ENCODE measurements around the gene ERH. TPM values are rescaled to one million over a fixed set of nuclear protein-coding genes. Genes with fewer than 3 reads are reported as not detected.

The ERH gene
- total RNA-seq, 1 experiment from 2014 or later: 150 TPM

DNA sequence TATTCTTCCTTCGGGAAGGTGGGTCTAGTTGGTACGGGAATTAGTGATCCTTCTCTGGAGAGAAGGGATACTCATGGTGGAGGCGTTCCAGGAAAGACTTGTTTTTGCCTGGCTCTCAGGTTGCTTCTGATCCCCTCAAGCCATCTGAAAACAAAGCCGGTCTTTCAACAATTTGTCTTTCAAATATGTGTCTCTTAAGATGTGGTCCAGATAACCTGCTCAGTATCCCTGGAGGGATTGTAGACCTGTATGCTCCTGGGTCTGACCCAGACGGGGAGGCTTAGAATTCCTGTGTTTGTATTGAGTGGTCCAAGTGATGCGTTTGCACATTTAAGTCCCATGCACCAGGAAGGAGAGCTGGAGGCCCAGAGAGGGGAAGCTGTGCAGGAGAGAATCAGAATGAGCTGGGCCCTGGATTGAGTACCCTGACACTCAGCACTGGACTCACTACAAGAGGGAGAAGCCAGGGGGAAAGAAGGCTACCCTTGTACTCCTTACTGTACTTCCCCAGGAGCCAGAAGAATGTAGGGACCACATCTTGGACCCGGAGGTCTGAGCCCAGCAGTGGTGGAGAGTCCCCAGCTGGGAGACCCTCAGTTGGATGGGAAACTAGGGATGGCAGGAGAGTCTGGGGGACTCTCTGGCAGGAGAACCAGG is 40.4 kb downstream of the ERH start:
- Histone ChIP-seq H3K36me3 (no peaks in the 10 kb centered on the region), H3K27ac (no peak overlapping the region), H3K27me3 (replicated peaks) (no peaks in the 10 kb centered on the region), H3K9me3 (replicated peaks) (no peaks in the 10 kb centered on the region), H3K4me1 (replicated peaks) (no peaks in the 10 kb centered on the region), H3K4me3 (no peak overlapping the region)
- no peak for DNase-seq (ENCODE audit: low read depth in 1 of 2, low spot score in 2 of 2)

- no peaks in the 10 kb centered on the region for H3K27me3 ChIP-seq (replicated peaks)
- H3K4me1 ChIP-seq (replicated peaks): no peaks in the 10 kb centered on the region
- H3K27ac ChIP-seq: no peak overlapping the region
- no peaks in the 10 kb centered on the region for H3K36me3 ChIP-seq
- H3K9me3 ChIP-seq (replicated peaks): no peaks in the 10 kb centered on the region
- H3K4me3 ChIP-seq: no peak overlapping the region
- DNase-seq (ENCODE audit: low read depth in 1 of 2, low spot score in 2 of 2): no peak
Observed at GRCh38 chr14:69356903-69357543, 41.1 kb downstream of the ERH start.

DNA sequence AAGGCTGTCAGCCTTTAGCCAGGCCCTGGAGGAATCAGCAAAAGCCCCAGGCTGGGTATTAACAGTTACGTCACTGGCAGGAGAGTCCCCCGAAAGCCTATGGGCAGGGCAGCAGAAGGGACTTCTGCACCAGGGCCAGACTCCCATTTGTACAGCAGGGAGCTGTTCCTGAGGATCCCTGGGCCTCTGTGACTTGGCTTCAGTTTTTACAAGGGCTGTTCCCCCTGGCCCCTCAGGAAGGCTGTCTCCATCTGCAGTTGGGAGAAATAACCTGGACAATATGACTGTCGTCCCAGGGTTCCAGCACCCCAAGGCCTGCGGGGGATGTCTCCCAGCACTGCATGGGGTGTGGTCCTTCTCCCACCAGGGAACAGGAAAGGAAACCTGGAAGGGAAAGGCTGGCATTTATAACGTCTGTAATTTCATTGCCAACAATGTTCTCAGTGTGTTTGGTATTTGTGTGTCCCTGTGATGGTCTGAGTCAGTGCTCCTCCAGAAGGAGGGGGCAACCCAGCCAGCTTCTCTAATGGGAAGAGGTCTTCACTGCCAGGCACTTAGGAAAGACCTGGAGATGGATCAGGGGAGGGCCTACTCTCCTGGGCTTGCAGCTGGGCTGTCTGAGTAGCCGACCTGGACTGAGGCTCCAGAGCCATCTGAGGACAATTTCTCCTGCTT is 42.4 kb downstream of the ERH start:
- Histone ChIP-seq H3K27ac (no peak overlapping the region), H3K27me3 (replicated peaks) (no peaks in the 10 kb centered on the region), H3K4me3 (no peak overlapping the region), H3K4me1 (replicated peaks) (no peaks in the 10 kb centered on the region), H3K9me3 (replicated peaks) (no peaks in the 10 kb centered on the region), H3K36me3 (no peaks in the 10 kb centered on the region)
- DNase-seq (ENCODE audit: low read depth in 1 of 2, low spot score in 2 of 2): no peak

DNA sequence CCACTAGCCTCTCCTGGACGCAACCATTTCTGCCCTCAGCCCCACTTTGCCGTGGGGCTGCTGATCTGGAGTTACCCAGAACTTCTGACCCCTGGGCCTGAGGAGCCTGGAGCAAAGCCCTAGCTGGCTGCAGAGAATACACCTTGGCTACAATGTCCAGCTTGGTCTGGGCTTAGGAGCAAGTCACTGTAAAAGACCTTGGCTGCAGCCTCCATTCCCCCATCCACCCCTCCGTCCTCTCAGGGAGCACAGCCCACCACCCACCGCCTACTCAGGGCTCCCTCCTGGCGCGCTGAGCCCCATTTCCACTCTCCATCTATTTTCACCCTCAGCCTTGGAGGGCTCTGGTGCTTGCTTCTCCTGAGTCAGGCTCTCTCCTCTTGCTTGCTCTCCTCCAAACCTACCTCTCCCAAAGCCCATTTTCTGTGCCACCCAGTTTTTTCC is 42.9 kb downstream of the ERH start:
- H3K4me1 ChIP-seq (replicated peaks): no peaks in the 10 kb centered on the region
- no peaks in the 10 kb centered on the region for H3K9me3 ChIP-seq (replicated peaks)
- H3K27me3 ChIP-seq (replicated peaks): no peaks in the 10 kb centered on the region
- no peak for DNase-seq (ENCODE audit: low read depth in 1 of 2, low spot score in 2 of 2)
- no peaks in the 10 kb centered on the region for H3K36me3 ChIP-seq
- H3K27ac ChIP-seq: no peak overlapping the region
- no peak overlapping the region for H3K4me3 ChIP-seq

GRCh38 chr14:69354383-69355153 is 43.5 kb downstream of the ERH start:
- no peaks in the 10 kb centered on the region for H3K27me3 ChIP-seq (replicated peaks)
- H3K36me3 ChIP-seq: no peaks in the 10 kb centered on the region
- no peaks in the 10 kb centered on the region for H3K9me3 ChIP-seq (replicated peaks)
- H3K4me3 ChIP-seq: no peak overlapping the region
- DNase-seq (ENCODE audit: low read depth in 1 of 2, low spot score in 2 of 2): no peak
- no peaks in the 10 kb centered on the region for H3K4me1 ChIP-seq (replicated peaks)
- H3K27ac ChIP-seq: no peak overlapping the region

GRCh38 chr14:69353168-69353567 is 44.9 kb downstream of the ERH start:
- Histone ChIP-seq H3K27me3 (replicated peaks) (no peaks in the 10 kb centered on the region), H3K9me3 (replicated peaks) (no peaks in the 10 kb centered on the region), H3K4me3 (no peak overlapping the region), H3K27ac (no peak overlapping the region), H3K4me1 (replicated peaks) (no peaks in the 10 kb centered on the region), H3K36me3 (no peaks in the 10 kb centered on the region)
- no peak for DNase-seq (ENCODE audit: low read depth in 1 of 2, low spot score in 2 of 2)

DNA sequence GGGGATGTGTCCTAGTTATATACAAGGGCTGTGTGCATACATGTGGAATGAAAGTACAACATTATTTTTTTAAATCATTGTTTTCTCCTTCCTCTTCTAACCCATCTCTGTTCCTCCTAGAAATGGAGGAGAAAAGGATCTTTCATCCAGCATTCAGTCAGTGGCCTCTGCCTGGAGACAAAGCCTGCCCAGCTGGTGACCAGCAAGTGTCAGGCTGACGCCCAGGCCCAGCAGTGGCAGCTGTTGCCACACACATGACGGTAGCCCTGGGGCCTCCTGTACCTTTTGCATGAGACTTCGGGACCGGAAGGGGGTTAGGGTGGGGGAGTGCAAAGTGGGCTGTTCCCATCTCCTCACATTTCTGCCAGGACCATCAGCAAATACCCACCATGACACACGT is 46.2 kb downstream of the ERH start:
- no peak for DNase-seq (ENCODE audit: low read depth in 1 of 2, low spot score in 2 of 2)
- Histone ChIP-seq H3K4me1 (replicated peaks) (no peaks in the 10 kb centered on the region), H3K9me3 (replicated peaks) (no peaks in the 10 kb centered on the region), H3K27me3 (replicated peaks) (no peaks in the 10 kb centered on the region), H3K36me3 (no peaks in the 10 kb centered on the region), H3K4me3 (no peak overlapping the region), H3K27ac (no peak overlapping the region)

DNA sequence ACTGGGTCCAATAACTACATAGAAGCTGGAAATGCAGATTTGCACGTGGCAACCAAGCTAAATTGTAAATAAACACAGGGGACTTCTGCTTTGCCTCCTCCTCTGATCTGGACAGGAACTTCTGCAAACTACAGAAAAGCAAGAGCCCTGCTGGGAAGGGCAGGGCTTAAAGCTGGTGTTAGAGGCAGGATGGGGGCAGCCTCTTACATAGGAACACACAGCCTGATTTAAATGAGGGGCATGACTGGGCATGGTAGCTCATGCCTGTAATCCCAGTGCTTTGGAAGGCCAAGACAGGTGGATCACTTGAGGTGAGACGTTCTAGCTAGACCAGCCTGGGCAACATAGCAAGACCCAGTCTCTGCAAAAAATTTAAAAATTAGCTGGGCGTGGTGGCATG is 46.7 kb downstream of the ERH start:
- Histone ChIP-seq H3K9me3 (replicated peaks) (no peaks in the 10 kb centered on the region), H3K4me3 (no peak overlapping the region), H3K4me1 (replicated peaks) (no peaks in the 10 kb centered on the region), H3K36me3 (no peaks in the 10 kb centered on the region), H3K27ac (no peak overlapping the region), H3K27me3 (replicated peaks) (no peaks in the 10 kb centered on the region)
- DNase-seq (ENCODE audit: low read depth in 1 of 2, low spot score in 2 of 2): no peak

- Histone ChIP-seq H3K4me1 (replicated peaks) (no peaks in the 10 kb centered on the region), H3K9me3 (replicated peaks) (no peaks in the 10 kb centered on the region), H3K36me3 (no peaks in the 10 kb centered on the region), H3K27ac (no peak overlapping the region), H3K27me3 (replicated peaks) (no peaks in the 10 kb centered on the region), H3K4me3 (no peak overlapping the region)
- no peak for DNase-seq (ENCODE audit: low read depth in 1 of 2, low spot score in 2 of 2)
Observed at GRCh38 chr14:69350892-69351291, 47.2 kb downstream of the ERH start.

GRCh38 chr14:69349091-69349777 is 48.9 kb downstream of the ERH start:
- Histone ChIP-seq H3K4me3 (no peak overlapping the region), H3K27ac (no peak overlapping the region), H3K9me3 (replicated peaks) (no peaks in the 10 kb centered on the region), H3K4me1 (replicated peaks) (no peaks in the 10 kb centered on the region), H3K27me3 (replicated peaks) (no peaks in the 10 kb centered on the region), H3K36me3 (no peaks in the 10 kb centered on the region)
- no peak for DNase-seq (ENCODE audit: low read depth in 1 of 2, low spot score in 2 of 2)

DNA sequence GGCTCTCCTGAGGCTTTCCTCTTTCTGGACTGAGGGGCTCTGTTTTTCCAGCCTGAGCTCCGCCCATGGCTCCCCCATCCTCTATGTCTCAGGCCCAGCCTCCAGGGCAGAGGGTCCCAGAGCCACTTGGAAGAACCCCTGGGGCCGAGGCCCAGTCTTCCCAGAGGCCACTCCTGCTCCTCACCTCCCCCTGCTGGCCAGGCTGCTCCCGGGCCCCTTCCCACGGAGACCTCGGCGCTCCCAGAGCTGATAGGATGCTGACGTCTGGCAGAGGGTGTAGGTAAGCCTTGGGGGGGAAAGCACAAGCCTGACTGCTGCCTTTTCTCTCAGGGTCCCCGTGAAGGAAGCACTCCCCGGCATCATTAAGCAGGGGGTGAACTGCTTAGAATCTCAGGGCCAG is 51.4 kb downstream of the ERH start:
- no peaks in the 10 kb centered on the region; the same call in 1 of the 2 replicates for H3K27me3 ChIP-seq (replicated peaks)
- no peaks in the 10 kb centered on the region for H3K4me1 ChIP-seq (replicated peaks)
- H3K4me3 ChIP-seq: no peak overlapping the region
- no peaks in the 10 kb centered on the region for H3K9me3 ChIP-seq (replicated peaks)
- peak in 1 of 2 experiments; percentile 7 for DNase-seq (ENCODE audit: low read depth in 1 of 2, low spot score in 2 of 2)
- no peak overlapping the region for H3K27ac ChIP-seq
- no peaks in the 10 kb centered on the region for H3K36me3 ChIP-seq

DNA sequence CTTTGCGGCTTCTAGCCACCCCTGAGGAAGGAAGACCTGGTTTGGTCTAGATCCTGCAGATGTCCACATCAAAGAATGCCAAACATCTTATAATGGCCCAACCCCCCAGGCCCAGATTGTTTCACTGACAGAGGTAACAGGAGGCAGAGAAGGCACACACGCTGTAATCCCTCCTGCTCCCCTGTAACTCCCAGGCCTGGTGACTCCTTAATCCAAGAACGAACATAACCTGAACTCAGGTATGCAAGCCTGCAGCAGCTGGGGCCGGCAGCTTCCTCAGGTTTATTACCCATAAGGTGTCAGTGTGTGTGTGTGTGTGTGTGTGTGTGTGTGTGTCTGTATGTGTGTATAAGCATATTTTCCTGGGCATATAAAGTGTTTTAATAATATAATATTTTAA is 52.7 kb downstream of the ERH start:
- Histone ChIP-seq H3K27ac (no peak overlapping the region), H3K27me3 (replicated peaks) (no peaks in the 10 kb centered on the region; the same call in 1 of the 2 replicates), H3K9me3 (replicated peaks) (no peaks in the 10 kb centered on the region), H3K36me3 (no peaks in the 10 kb centered on the region), H3K4me3 (no peak overlapping the region), H3K4me1 (replicated peaks) (no peaks in the 10 kb centered on the region)
- DNase-seq (ENCODE audit: low read depth in 1 of 2, low spot score in 2 of 2): no peak

DNA sequence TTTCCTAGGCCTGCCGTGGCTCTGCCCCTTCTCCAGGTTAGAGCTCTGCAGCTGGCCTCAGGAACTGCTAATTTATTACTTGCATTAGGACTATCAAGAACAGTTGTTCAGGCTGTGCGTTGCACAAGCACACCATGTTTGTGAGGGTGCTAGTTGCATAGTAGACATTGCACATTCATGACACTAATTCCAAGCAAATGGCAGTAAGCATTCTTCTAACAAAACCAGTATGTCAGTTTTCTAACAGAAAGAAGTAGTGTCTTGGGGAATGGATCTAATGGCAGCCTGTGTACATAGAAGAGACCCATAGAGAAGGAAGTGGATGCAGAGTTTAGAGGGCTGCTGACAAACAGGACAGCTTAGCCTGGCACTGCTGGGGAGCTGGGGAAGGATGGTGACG is 53.9 kb downstream of the ERH start:
- no peaks in the 10 kb centered on the region; the same call in 1 of the 2 replicates for H3K27me3 ChIP-seq (replicated peaks)
- no peaks in the 10 kb centered on the region for H3K4me1 ChIP-seq (replicated peaks)
- no peak overlapping the region for H3K4me3 ChIP-seq
- no peak for DNase-seq (ENCODE audit: low read depth in 1 of 2, low spot score in 2 of 2)
- H3K36me3 ChIP-seq: no peaks in the 10 kb centered on the region
- no peak overlapping the region for H3K27ac ChIP-seq
- no peaks in the 10 kb centered on the region for H3K9me3 ChIP-seq (replicated peaks)
